Fibroblast of lung (primary cell): Measurements from ENCODE around the gene ZNF672. TPM values are rescaled to one million over a fixed set of nuclear protein-coding genes. Genes with fewer than 3 reads are reported as not detected.

Experiments used
- DNase-seq, 2 donors: peaks; one replicate each; pipeline versions ENCODE4 v3.0.0 to v3.0.0-alpha.2; 2010; ENCODE audit warnings: low read depth in 2 of 2
- H2AFZ ChIP-seq: 2 replicates; pipeline ENCODE4 v1.5.1; 2012; ENCODE audit warnings: low read length, control low read depth, inconsistent platforms
- H3K27ac ChIP-seq: 2 replicates; pipeline ENCODE4 v1.5.1; 2011; ENCODE audit warnings: low read length, control low read depth; ENCODE audit not compliant: insufficient read depth
- H3K27me3 ChIP-seq: 2 replicates; pipeline ENCODE4 v1.5.1; 2011; ENCODE audit warnings: mild to moderate bottlenecking, low read length; ENCODE audit not compliant: control insufficient read depth, insufficient read depth
- H3K36me3 ChIP-seq: 2 replicates; pipeline ENCODE4 v1.5.1; 2011; ENCODE audit warnings: low read length; ENCODE audit not compliant: control insufficient read depth, insufficient read depth
- H3K4me1 ChIP-seq: 2 replicates; pipeline ENCODE4 v1.5.1; 2011; ENCODE audit warnings: low read length; ENCODE audit not compliant: control insufficient read depth, insufficient read depth; ENCODE audit errors: extremely low read depth
- H3K4me2 ChIP-seq: 2 replicates; pipeline ENCODE4 v1.5.1; 2011; ENCODE audit warnings: low read length, control low read depth; ENCODE audit not compliant: insufficient read depth; ENCODE audit errors: extremely low read depth
- H3K4me3 ChIP-seq, 4 experiments: fragments of 200-600 bp in 1 of 4; sonication (generic) in 1 of 4; replicated peaks in 1 of 4; 2 replicates each; pipeline ENCODE4 v1.5.1; 2011 to 2016; ENCODE audit warnings: low read length in 4 of 4, low read depth in 3 of 4, mild to moderate bottlenecking in 3 of 4, control low read depth in 2 of 4, inconsistent platforms in 1 of 4, mixed read lengths in 1 of 4; ENCODE audit not compliant: insufficient read depth in 1 of 4; ENCODE audit errors: control extremely low read depth in 1 of 4
- H3K79me2 ChIP-seq: 2 replicates; pipeline ENCODE4 v1.5.1; 2012; ENCODE audit warnings: mild to moderate bottlenecking, low read length, inconsistent platforms; ENCODE audit not compliant: control insufficient read depth, insufficient read depth
- H3K9ac ChIP-seq: 2 replicates; pipeline ENCODE4 v1.5.1; 2011; ENCODE audit warnings: mild to moderate bottlenecking, low read length, control low read depth; ENCODE audit not compliant: insufficient read depth
- H3K9me3 ChIP-seq: 2 replicates; pipeline ENCODE4 v1.5.1; 2012; ENCODE audit warnings: low read depth, low read length; ENCODE audit not compliant: control insufficient read depth, insufficient read depth
- H4K20me1 ChIP-seq: 2 replicates; pipeline ENCODE4 v1.5.1; 2011; ENCODE audit warnings: low read length; ENCODE audit not compliant: control insufficient read depth, insufficient read depth; ENCODE audit errors: extremely low read depth
- CTCF ChIP-seq, 2 donors: IDR thresholded peaks in 1 of 2; conservative IDR thresholded peaks in 1 of 2; 1 replicate in 1 of 2; 2 replicates in 1 of 2; pipeline ENCODE4 v1.5.1; 2011 to 2012; ENCODE audit warnings: low read length in 2 of 2, control low read depth in 1 of 2, inconsistent platforms in 1 of 2, low read depth in 1 of 2, mild to moderate bottlenecking in 1 of 2
- EZH2 ChIP-seq: IDR thresholded peaks from 2 replicates; pipeline ENCODE4 v1.5.1; 2012; ENCODE audit warnings: low read length, control low read depth, mild to moderate bottlenecking; ENCODE audit errors: missing control alignments
- polyA plus RNA-seq, 2 donors: library from polyadenylated mRNA; depleted of rRNA in 1 of 2; stranded (reverse) in 1 of 2; unstranded in 1 of 2; fragments of >200 nt; gene quantifications; 2 replicates each; pipeline ENCODE4 v1.2.1, GENCODE V29; 2011 to 2012; ENCODE audit warnings: missing spikeins in 1 of 2
- total RNA-seq: library from RNA; depleted of rRNA; stranded (reverse); fragments of >200 nt; gene quantifications from 2 replicates; pipeline ENCODE4 v1.2.1, GENCODE V29; 2014

The ZNF672 gene
- total and polyA plus RNA-seq, 2 donors (not counting 1 experiment from before 2014, with no cell fraction given), result 10.3 to 15.5 TPM

GRCh38 chr1:248814351-248814750, 23.7 kb upstream of the ZNF672 start:
- Histone ChIP-seq H3K4me2 (no peak overlapping the region), H4K20me1 (no peaks in the 10 kb centered on the region), H3K4me3 (no peak overlapping the region), H3K9ac (no peak overlapping the region), H3K79me2 (peaks cover 25% of the 10 kb centered on the region), H2AFZ (no peak overlapping the region), H3K9me3 (no peaks in the 10 kb centered on the region), H3K27ac (no peak overlapping the region), H3K27me3 (no peaks in the 10 kb centered on the region), H3K4me1 (peaks cover 12% of the 10 kb centered on the region), H3K36me3 (peaks cover 36% of the 10 kb centered on the region)
- TF ChIP-seq CTCF (conservative IDR thresholded peaks at IDR 0.05 in 1 of 2, IDR thresholded peaks at IDR 0.05 in 1 of 2; ENCODE audit: low read depth in 1 of 2, low read length in 2 of 2), result no peak
- no peak for TF ChIP-seq EZH2
- no peak for DNase-seq

- no peak for TF ChIP-seq CTCF (conservative IDR thresholded peaks at IDR 0.05 in 1 of 2, IDR thresholded peaks at IDR 0.05 in 1 of 2; ENCODE audit: low read depth in 1 of 2, low read length in 2 of 2)
- no peak for TF ChIP-seq EZH2
- no peak for DNase-seq
- Histone ChIP-seq H3K36me3 (peaks cover 36% of the 10 kb centered on the region), H3K4me3 (no peak overlapping the region), H3K9ac (no peak overlapping the region), H4K20me1 (no peaks in the 10 kb centered on the region), H3K4me1 (peaks cover 13% of the 10 kb centered on the region), H3K4me2 (no peak overlapping the region), H3K79me2 (peaks cover 34% of the 10 kb centered on the region), H2AFZ (no peak overlapping the region), H3K27me3 (no peaks in the 10 kb centered on the region), H3K9me3 (no peaks in the 10 kb centered on the region), H3K27ac (no peak overlapping the region)
These were observed 22.5 kb upstream of the ZNF672 start for GRCh38 chr1:248815407-248816034.

GRCh38 chr1:248816042-248816851, 21.8 kb upstream of the ZNF672 start:
- Histone ChIP-seq H4K20me1 (no peaks in the 10 kb centered on the region), H3K27me3 (no peaks in the 10 kb centered on the region), H3K9me3 (no peaks in the 10 kb centered on the region), H3K36me3 (peaks cover 36% of the 10 kb centered on the region), H3K9ac (no peak overlapping the region), H3K4me2 (no peak overlapping the region), H3K79me2 (peaks cover 42% of the 10 kb centered on the region), H2AFZ (no peak overlapping the region), H3K4me1 (peaks cover 13% of the 10 kb centered on the region), H3K4me3 (no peak overlapping the region), H3K27ac (no peak overlapping the region)
- no peak for DNase-seq
- TF ChIP-seq EZH2 (no peak), CTCF (conservative IDR thresholded peaks at IDR 0.05 in 1 of 2, IDR thresholded peaks at IDR 0.05 in 1 of 2; ENCODE audit: low read depth in 1 of 2, low read length in 2 of 2) (no peak)
